ENCODE results near the gene SF1. TPM values are rescaled to one million over a fixed set of nuclear protein-coding genes. Genes with fewer than 3 reads are reported as not detected.
A peak's percentile ranks its signal among the peaks of the same experiment; 100 is the strongest.

Gene SF1
- total RNA-seq, 1 donor from 2014 or later: 140 TPM

GRCh38 chr11:64734811-64735724 is 43.3 kb downstream of the SF1 start:
- Histone ChIP-seq H3K79me2 (ENCODE audit: low read depth) (no peaks in the 10 kb centered on the region), H3F3A (ENCODE audit: low read depth) (peaks cover 13% of the 10 kb centered on the region), H3K27ac (no peak overlapping the region), H3K9me3 (ENCODE audit: low read depth) (no peaks in the 10 kb centered on the region), H2AFZ (replicated peaks) (no peak overlapping the region), H3K4me2 (no peak overlapping the region), H3K27me3 (peaks cover 20% of the 10 kb centered on the region), H3K9ac (no peak overlapping the region), H4K20me1 (ENCODE audit: low read depth) (no peaks in the 10 kb centered on the region), H3K36me3 (no peaks in the 10 kb centered on the region), H3K4me1 (peaks cover 4% of the 10 kb centered on the region), H3K4me3 (no peak overlapping the region)
- Mint-ChIP-seq H3K4me1 (peaks cover 26% of the 10 kb centered on the region), H3K27ac (no peak overlapping the region), H3K27me3 (ENCODE audit: insufficient read depth, low read depth) (peaks cover 9% of the 10 kb centered on the region), H3K36me3 (peaks cover 2% of the 10 kb centered on the region), H3K9me3 (no peaks in the 10 kb centered on the region), H3K4me3 (peak overlapping the region; percentile 46)
- peak; percentile 3 for DNase-seq (ENCODE audit: low spot score)
- TF ChIP-seq CTCF (IDR thresholded peaks at IDR 0.05) (no peak), EZH2phosphoT487 (IDR thresholded peaks at IDR 0.05) (no peak), EZH2 (IDR thresholded peaks at IDR 0.05) (no peak)

GRCh38 chr11:64731601-64732000 is 46.7 kb downstream of the SF1 start:
- H3K27ac ChIP-seq: no peak overlapping the region
- no peaks in the 10 kb centered on the region for H4K20me1 ChIP-seq (ENCODE audit: low read depth)
- no peak for TF ChIP-seq EZH2phosphoT487 (IDR thresholded peaks at IDR 0.05)
- TF ChIP-seq EZH2 (IDR thresholded peaks at IDR 0.05): no peak
- TF ChIP-seq CTCF (IDR thresholded peaks at IDR 0.05): no peak
- no peak overlapping the region for H3K4me2 ChIP-seq
- Mint-ChIP-seq H3K4me1 (peaks cover 45% of the 10 kb centered on the region), H3K4me3 (no peak overlapping the region), H3K9me3 (no peaks in the 10 kb centered on the region), H3K36me3 (peaks cover 2% of the 10 kb centered on the region), H3K27me3 (ENCODE audit: insufficient read depth, low read depth) (peaks cover 9% of the 10 kb centered on the region), H3K27ac (no peak overlapping the region)
- no peak for DNase-seq (ENCODE audit: low spot score)
- no peaks in the 10 kb centered on the region for H3K36me3 ChIP-seq
- no peak overlapping the region for H3K4me3 ChIP-seq
- H3K27me3 ChIP-seq: peaks cover 10% of the 10 kb centered on the region
- H3F3A ChIP-seq (ENCODE audit: low read depth): peaks cover 19% of the 10 kb centered on the region
- H3K4me1 ChIP-seq: peaks cover 10% of the 10 kb centered on the region
- H3K79me2 ChIP-seq (ENCODE audit: low read depth): no peaks in the 10 kb centered on the region
- H2AFZ ChIP-seq (replicated peaks): no peak overlapping the region
- H3K9me3 ChIP-seq (ENCODE audit: low read depth): no peaks in the 10 kb centered on the region
- no peak overlapping the region for H3K9ac ChIP-seq

GRCh38 chr11:64729851-64730382 is 48.4 kb downstream of the SF1 start:
- TF ChIP-seq CTCF (IDR thresholded peaks at IDR 0.05): no peak
- no peak for TF ChIP-seq EZH2 (IDR thresholded peaks at IDR 0.05)
- TF ChIP-seq EZH2phosphoT487 (IDR thresholded peaks at IDR 0.05): no peak
- no peak overlapping the region for H3K4me3 ChIP-seq
- peaks cover 25% of the 10 kb centered on the region for H3K4me1 ChIP-seq
- peak; percentile 84 for DNase-seq (ENCODE audit: low spot score)
- peak overlapping the region; percentile 70 for H3K4me2 ChIP-seq
- H3K27me3 ChIP-seq: peaks cover 10% of the 10 kb centered on the region
- H3K9me3 ChIP-seq (ENCODE audit: low read depth): no peaks in the 10 kb centered on the region
- Mint-ChIP-seq H3K27me3 (ENCODE audit: insufficient read depth, low read depth) (peaks cover 7% of the 10 kb centered on the region), H3K36me3 (peaks cover 2% of the 10 kb centered on the region), H3K27ac (peak overlapping the region; percentile 77), H3K4me1 (peaks cover 51% of the 10 kb centered on the region), H3K9me3 (no peaks in the 10 kb centered on the region), H3K4me3 (peak overlapping the region; percentile 62)
- H3K79me2 ChIP-seq (ENCODE audit: low read depth): no peaks in the 10 kb centered on the region
- H3F3A ChIP-seq (ENCODE audit: low read depth): peaks cover 19% of the 10 kb centered on the region
- H3K9ac ChIP-seq: no peak overlapping the region
- no peaks in the 10 kb centered on the region for H4K20me1 ChIP-seq (ENCODE audit: low read depth)
- peak overlapping the region; percentile 88 for H2AFZ ChIP-seq (replicated peaks)
- no peak overlapping the region for H3K27ac ChIP-seq
- no peaks in the 10 kb centered on the region for H3K36me3 ChIP-seq

Measured in neural progenitor cell (in vitro differentiated cells).